NCI-H2029 treated with DMSO at 0.1 percent for 48 hours (cell line): ENCODE data around the gene EPB41L5.
"Not testable (repeated sequence)": the region's sequence is repeated elsewhere in the genome, so short reads cannot be mapped to it uniquely, and the experiment has no call there.

Experiments used
- DNase-seq: peaks from one replicate; lab custom pipeline; 2025; lab: John Stamatoyannopoulos, UW

The EPB41L5 gene

GRCh38 chr2:120029672-120030640, 17.1 kb downstream of the EPB41L5 start:
- no peak for DNase-seq

DNA sequence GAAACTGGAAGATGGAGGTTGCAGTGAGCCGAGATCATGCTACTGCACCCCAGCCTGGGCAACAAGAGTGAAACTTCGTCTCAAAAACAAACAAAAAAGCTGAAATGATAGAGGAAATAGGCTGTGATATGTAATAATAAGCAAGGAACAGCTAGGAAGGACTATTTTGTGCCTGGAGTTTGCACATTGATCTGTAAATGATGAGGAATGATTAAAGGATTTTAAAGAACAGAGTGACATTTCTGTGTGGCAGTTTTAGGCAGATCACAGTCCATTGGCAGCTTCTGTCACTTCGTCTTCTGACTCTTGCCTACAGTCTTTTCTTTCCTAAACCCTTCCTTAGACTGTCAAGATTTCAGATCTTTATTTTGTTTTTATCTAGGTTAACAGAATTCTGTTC, 19.4 kb downstream of the EPB41L5 start:
- DNase-seq = no peak

DNA sequence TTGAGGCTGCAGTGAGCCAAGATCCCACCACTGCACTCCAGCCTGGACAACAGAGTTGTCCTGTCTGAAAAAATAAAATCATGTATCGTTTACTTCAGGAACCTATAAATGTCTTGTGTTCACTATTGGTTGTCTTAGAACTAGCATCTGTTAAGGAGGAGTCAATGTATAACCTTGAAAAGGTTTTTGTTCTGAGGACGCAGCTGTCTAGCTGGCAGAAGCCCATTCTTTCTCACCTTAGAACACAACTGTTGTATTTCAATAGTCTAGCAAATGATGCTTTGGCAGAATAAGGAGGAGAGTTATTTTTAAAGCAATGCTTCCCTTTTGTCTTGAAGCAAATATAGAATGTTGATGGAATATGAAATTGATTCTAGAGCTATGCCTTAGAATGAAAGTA, 21.1 kb downstream of the EPB41L5 start:
- DNase-seq = no peak

GRCh38 chr2:120034621-120035020, 21.7 kb downstream of the EPB41L5 start:
- no peak for DNase-seq

GRCh38 chr2:120036145-120036544, 23.3 kb downstream of the EPB41L5 start:
- DNase-seq = no peak

GRCh38 chr2:120037995-120038541, 25.2 kb downstream of the EPB41L5 start:
- no peak for DNase-seq

DNA sequence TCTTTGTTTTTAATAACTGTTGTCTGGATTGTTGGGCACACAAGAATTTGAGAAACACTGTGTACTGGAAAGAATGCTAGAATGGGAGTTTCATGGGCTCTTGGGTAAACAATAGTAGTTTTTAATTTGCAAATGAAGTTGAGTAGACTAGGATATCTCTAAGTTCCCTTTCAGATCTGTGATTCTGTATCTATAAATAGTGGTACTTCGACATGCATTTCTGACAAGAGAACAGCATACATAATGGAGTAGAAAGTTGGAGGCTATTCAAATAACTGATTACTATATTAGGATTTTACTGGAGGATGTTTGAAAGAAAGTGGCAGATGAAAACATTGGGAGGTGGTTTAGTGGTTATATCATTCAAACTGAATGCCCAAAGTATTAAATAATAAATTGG, 29.5 kb downstream of the EPB41L5 start:
- no peak for DNase-seq

DNA sequence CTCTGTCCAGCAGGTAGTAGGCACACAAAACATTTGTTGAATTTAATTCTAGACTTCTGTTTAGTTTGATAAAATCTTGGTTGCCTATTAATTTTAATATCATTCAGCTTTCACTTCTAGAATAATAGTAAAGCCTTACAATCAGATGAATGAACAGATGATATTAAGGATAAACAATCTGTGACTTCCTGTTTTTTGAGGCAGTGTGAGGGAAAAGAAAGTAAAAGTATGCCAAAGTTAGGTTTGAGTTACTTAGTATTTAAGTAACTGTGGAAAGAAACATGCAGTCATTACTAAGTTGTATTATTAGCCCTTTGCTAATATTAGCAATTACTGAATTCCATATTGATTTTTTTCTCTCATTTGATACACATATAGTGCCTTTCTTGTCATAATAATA, 31.5 kb downstream of the EPB41L5 start:
- no peak for DNase-seq

DNA sequence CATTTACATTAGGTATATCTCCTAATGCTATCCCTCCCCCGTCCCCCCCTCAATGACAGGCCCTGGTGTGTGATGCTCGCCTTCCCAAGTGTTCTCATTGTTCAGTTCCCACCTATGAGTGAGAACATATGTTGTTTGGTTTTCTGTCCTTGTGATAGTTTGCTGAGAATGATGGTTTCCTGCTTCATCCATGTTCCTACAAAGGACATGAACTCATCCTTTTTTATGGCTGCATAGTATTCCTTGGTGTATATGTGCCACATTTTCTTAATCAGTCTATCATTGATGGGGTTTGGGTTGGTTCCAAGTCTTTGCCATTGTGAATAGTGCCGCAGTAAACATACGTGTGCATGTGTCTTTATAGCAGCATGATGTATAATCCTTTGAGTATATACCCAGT, 32.9 kb downstream of the EPB41L5 start:
- not testable (repeated sequence) for DNase-seq

DNA sequence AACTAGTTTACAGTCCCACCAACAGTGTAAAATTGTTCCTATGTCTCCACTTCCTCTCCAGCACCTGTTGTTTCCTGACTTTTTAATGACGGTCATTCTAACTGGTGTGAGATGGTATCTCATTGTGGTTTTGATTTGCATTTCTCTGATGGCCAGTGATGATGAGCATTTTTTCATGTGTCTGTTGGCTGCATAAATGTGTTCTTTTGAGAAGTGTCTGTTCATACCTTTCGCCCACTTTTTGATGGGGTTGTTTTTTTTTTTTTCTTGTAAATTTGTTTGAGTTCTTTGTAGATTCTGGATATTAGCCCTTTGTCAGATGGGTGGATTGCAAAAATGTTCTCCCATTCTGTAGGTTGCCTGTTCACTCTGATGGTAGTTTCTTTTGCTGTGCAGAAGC, 33.4 kb downstream of the EPB41L5 start:
- not testable (repeated sequence) for DNase-seq

- no peak for DNase-seq
Observed at GRCh38 chr2:120052597-120052996, 39.7 kb downstream of the EPB41L5 start.

DNA sequence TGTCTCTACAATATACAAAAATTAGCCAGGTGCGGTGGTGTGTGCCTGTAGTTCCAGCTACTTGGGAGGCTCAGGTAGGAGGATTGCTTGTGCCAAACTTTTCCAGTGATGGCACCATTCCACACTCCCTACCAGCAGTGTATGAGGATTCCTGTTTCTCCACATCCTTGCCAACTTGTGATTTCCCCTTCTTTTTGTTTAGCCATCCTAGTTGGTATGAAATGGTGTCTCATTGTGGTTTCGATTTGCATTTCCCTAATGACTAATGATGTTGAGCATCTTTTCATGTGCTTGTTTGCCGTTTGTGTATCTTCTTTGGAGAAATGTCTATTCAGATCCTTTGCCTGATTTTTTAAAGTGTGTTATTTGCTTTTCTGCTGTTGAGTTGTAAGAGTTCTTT, 41.0 kb downstream of the EPB41L5 start:
- DNase-seq = no peak

DNA sequence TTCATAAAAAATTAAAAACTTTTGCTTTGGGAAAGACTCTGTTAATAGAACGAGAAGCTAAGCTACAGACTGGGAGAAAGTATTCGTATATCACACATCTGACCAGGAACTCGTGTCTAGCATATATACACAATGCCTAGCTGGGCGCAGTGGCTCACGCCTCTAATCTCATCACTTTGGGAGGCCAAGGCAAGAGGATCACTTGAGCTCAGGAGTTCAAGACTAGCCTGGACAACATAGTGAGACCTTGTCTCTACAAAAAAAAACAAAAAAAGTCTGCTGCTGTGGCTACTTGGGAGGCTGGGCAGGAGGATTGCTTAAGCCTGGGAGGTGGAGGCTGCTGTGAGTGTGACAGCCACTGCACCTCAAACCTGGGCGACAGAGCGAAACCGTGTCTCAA, 46.6 kb downstream of the EPB41L5 start:
- DNase-seq = no peak

DNA sequence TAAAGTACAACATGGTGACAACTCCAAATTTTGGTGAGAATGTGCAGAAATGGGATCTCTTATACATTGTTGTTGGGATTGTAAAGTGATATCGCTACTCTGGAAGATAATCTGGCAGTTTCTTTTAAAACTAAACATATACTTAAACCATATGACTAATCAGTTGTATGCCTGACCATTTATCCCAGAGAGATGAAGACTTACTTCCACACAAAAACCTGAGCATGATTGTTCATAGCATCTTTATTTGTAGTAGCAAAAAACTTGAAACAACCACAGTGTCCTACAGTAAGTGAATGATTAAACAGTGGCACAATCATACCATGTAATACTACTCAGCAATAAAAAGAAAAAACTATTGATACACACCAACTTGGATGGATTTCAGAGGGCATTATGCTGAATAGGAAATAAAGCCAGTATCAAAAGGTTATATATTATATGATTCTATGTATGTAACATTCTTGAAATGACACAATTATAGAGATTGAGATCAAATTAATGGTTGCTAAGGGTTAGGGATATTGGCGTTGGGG, 47.3 kb downstream of the EPB41L5 start:
- no peak for DNase-seq

DNA sequence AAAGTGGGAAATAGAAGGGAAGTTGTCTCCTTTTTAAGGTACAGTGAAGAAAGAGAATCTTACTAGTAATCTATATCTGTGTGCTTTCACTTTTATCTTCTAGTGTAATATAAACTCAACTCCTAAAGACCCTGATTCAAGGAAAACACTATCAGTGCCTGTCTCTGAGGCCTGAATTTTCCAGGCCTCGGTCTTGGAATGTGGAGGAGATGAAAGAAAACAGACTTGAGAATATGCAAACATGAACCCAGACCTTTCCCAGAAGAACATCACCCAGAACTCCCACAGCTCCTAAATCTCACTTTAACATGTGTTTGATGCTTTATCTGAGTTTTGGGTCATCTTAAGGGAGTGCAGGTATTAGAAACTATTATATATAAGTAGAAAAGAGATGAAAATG, 51.8 kb downstream of the EPB41L5 start:
- DNase-seq = no peak

- peak; percentile 98 for DNase-seq
Observed at GRCh38 chr2:120066800-120067547, 54.1 kb downstream of the EPB41L5 start.

- peak; percentile 43 for DNase-seq
Observed at GRCh38 chr2:120068040-120068658, 55.3 kb downstream of the EPB41L5 start.

- no peak for DNase-seq
Observed at GRCh38 chr2:120075545-120075944, 62.7 kb downstream of the EPB41L5 start.

DNA sequence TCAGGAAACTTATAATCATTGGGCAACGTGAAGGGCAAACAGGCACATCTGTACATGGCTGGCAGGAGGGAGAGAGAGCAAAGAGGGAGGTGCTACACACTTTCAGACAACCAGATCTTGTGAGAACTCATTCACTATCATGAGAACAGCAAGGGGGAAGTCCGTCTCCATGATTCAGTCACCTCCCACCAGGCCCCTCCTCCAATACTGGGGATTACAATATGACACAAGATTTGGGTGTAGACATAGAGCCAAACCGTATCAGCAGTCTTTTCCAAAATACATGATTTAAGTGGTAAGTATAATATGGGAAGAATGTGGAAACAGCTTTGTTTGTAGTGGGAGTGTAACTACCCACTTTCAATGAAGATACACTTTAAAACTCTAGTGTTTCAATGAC, 65.0 kb downstream of the EPB41L5 start:
- DNase-seq = no peak

DNA sequence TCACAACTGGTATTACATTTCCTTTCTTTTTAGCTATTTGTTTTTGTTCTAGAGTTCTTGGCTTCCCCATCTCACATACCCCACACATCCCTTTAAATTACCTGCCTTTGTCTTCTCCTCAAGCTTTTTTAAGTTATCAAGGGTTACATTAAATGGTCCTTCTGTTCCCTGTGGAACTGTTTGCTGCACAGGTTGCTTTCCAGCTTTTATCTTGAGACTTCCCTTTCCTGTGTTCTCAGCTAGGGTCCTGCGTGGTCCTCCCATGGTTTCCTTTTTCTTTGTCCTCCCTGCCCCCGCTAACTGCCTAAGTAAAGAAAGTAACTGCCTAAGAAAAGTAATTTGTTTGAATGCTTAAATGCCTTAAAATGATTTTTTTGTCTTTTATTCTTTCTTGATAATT, 66.8 kb downstream of the EPB41L5 start:
- no peak for DNase-seq

DNA sequence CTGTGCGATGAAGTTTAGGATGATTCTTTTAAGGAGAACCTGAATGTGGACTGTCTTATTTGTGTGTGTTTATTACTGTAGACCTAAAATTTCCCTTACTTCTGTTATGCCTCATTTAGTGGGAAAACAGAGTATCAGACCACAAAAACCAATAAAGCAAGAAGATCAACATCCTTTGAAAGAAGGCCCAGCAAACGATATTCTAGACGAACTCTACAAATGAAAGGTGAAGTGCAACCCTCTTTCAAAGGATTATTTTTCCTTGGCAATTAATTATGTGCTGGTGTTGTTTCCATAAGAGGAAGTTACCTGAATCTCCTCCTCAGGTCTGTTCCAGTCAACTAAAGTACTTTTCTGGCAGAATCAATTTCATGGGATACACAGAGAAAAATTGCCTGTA, 78.6 kb downstream of the EPB41L5 start:
- peak; percentile 19 for DNase-seq

DNA sequence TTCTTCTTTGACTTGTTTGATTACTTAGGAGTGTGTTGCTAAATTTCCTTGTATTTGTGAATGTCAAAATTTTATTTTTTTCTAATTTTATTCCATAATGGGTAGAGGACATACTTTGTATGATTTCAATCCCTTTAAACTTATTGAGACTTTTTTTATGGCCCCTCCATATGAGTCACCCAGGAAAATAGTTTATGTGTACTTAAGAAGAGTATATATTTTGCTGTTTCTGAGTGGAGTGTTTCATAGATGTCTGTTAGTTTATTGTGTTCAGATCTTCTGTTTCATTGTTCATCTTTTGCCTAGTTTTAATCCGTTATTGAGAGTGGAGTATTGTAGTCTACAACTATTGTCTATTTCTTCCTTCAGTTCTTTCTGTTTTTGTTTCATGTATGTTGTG, 81.9 kb downstream of the EPB41L5 start:
- no peak for DNase-seq
